GM19035 (cell line): ENCODE results near the gene ENKD1.

ENCODE experiments used
- ATAC-seq: cut with Tn5 transposase; IDR thresholded peaks from one replicate; pipeline ENCODE4 v1.9.1; 2021; ENCODE audit not compliant: unreplicated experiment

Gene ENKD1

GRCh38 chr16:67679935-67680897 lies 13.7 kb upstream of the ENKD1 start:
- no peak for ATAC-seq

- no peak for ATAC-seq
Observed at GRCh38 chr16:67678354-67679023, 11.9 kb upstream of the ENKD1 start.

- ATAC-seq, result no peak
Observed at GRCh38 chr16:67677712-67678111, 11.2 kb upstream of the ENKD1 start.

DNA sequence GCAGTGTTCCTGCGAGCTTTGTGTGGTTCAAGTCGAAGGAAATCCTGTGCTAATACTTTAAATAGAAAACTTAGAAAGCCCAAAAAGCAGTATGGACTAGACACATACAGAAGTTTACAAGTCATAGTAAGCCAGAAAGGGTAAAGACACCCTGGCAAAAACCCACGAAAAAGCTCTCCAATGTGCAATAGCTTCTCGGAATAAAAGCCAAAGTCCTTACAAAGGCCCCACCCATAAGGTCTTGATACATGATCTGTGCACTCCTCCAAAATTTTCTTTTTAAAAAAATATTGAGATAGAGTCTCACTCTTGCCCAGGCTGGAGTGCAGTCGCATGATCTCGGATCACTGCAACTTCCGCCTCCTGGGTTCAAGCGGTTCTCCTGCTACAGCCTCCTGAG lies 10.4 kb upstream of the ENKD1 start:
- ATAC-seq, result no peak

DNA sequence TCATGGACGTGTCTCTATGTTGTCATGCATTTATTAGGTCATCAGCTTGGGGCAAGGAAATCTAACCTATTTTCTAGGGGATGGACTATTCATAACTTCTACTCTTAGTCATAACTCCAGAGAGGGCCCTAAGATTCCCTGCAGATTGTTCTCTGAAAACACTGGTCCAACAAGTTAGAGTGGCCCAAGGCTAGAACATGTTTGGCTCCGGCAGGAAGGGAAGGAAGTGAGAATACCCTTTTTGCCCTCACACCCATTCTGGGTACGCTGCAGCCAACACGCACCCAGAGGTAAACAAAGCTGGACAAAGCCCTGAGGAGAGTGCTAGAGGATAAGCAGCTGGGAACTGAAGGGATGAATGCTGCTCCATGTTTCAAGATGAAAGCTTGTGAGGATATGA lies 10.0 kb upstream of the ENKD1 start:
- ATAC-seq, result no peak

GRCh38 chr16:67675999-67676398 lies 9.4 kb upstream of the ENKD1 start:
- no peak for ATAC-seq

GRCh38 chr16:67675579-67675935 lies 9.0 kb upstream of the ENKD1 start:
- ATAC-seq, result no peak

- ATAC-seq, result no peak
Observed at GRCh38 chr16:67674851-67675578, 8.5 kb upstream of the ENKD1 start.

- ATAC-seq, result no peak
Observed at GRCh38 chr16:67673712-67674580, 7.4 kb upstream of the ENKD1 start.

GRCh38 chr16:67672739-67673662 lies 6.5 kb upstream of the ENKD1 start:
- ATAC-seq, result no peak

DNA sequence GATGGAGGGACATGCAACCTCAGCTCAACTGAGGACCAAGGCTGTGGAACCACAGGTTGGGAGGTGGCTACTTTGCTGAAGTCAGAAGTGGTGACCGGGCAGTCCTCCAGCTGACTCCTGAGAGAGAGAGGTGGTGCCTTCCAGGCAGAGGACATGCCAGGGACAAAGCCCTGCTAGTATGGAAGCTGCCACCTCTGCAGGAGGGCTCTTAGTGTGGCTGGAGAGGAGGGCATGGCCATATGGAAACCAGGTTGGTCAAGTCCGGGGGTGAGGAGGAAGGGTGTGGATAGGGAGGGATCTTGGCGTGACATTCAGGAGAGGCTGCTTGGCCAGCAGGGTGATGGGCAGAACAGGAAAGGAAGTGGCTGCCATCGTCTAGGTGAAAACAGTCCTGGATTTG lies 5.8 kb upstream of the ENKD1 start:
- ATAC-seq, result no peak

DNA sequence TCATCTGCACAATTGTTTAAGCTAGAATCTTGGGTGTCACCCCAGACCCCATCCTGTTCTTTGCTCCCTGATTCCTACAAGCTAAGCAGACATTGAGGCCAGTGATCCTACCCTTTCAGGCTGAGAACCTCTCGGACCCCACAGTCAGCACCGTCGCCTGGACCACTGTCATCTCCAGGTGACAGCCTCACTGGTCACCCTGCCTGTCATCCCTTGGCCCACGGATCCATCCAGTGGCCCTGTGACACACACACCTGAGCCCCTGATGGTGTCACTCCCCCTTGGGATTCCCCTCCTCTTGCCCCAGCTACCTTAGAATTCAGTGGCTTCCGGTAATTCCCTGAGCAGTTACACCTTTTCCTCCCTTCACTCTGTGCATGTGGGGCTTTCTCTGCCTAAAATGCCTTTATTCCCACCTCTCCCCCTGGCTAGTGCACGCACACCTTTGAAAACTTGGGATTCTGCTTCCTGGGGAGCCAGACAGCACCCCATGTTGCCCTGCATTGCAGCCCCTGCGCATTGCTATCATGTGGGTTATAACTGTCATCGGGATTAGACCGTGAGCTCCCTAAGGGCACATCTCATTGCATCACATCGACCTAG lies 3.0 kb upstream of the ENKD1 start:
- ATAC-seq, result no peak

- no peak for ATAC-seq
Observed at GRCh38 chr16:67668495-67669157, 2.1 kb upstream of the ENKD1 start.

GRCh38 chr16:67667817-67668494 lies 1.4 kb upstream of the ENKD1 start:
- ATAC-seq, result peak; percentile 74

DNA sequence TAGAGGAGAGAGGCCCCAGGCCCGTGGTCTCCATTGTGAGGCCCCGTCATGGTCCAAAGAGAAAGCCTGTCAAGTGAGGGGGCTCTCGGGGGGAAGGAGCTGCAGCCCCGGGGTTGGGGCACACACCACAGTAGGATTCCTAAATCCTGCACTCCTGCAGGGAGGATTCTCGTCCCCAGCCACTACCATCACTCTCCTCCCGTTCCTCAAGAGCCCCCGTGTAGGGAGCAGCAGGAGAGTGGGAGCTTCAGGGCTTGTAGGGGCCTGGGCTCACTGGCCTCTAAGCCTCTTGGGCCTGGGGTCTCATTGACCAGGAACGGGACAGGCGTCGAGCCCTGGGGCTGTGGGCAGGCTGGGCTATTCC lies 885 bp upstream of the ENKD1 start:
- ATAC-seq, result no peak

- no peak for ATAC-seq
Observed at GRCh38 chr16:67666032-67666551, 458 bp downstream of the ENKD1 start.

DNA sequence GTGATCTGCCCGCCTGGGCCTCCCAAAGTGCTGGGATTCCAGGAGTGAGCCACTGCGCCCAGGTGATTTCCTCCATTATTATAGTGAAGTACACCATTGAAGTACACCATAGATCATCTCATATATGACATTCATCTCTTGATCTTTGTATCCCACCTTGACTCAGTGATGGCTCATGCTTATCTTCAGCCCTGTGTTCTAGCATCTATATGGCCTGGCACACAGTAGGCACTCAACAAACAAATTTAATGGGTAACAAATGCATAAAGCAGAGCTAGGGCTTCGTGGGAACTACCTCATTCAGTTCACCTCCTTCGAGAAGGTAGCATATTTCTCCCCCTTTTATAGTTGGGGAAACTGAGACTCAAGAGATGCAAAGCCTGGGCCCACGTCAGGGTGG lies 952 bp downstream of the ENKD1 start:
- no peak for ATAC-seq

- no peak for ATAC-seq
Observed at GRCh38 chr16:67664871-67665270, 1.7 kb downstream of the ENKD1 start.
